Colon (tissue), 2 donors: ENCODE data around the gene DOK4.

Experiments
- FAIRE-seq: peaks from 2 replicates; lab custom pipeline; 2012; peaks lifted over from hg19 to GRCh38; lab: Jason Lieb, UNC
- donor health status: control.
- donor health status: control.

The DOK4 gene

GRCh38 chr16:57477531-57478202 lies 8.6 kb downstream of the DOK4 start:
- no peak for FAIRE-seq

DNA sequence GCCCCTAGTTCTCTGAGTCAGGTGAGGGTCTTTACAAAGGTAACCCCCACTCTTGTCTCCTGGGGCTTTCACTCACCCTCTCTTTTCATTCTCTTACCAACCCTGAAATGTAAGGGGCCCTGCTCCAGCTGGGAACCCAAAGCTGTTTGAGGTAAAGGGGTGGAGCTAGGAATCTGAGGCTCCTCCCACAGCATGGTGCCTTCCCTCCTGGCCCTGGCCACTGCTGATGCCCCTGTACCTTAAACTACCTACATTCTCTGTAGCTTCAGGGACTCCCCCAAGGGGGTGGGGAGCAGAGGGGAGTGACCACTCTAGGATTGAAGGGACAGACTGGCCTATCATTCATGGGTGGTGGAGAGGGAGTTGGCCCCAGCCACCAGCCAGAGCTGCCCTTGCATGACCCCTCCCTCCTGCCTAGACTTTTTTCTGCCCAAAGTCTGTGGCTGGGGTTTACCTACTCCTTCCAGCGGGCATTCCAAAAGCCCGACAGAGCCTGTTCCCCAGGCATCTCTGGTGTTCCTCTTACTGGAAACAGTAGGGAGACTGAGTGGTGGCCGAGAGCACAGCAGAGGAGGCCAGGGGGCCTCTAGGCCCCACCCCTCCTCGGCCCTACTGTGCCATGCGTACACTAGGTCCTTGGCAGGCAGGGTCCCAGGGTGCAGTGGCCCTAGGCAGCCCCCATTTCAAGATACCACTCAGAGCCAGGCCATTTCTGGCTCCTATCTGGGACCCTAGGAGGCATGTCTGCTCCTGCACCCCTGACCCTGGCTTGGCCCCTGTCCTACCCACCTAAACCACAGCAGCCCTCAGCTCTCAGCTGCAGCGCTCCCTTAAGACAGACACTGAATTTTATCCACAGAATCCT lies 9.5 kb downstream of the DOK4 start:
- FAIRE-seq: no peak

DNA sequence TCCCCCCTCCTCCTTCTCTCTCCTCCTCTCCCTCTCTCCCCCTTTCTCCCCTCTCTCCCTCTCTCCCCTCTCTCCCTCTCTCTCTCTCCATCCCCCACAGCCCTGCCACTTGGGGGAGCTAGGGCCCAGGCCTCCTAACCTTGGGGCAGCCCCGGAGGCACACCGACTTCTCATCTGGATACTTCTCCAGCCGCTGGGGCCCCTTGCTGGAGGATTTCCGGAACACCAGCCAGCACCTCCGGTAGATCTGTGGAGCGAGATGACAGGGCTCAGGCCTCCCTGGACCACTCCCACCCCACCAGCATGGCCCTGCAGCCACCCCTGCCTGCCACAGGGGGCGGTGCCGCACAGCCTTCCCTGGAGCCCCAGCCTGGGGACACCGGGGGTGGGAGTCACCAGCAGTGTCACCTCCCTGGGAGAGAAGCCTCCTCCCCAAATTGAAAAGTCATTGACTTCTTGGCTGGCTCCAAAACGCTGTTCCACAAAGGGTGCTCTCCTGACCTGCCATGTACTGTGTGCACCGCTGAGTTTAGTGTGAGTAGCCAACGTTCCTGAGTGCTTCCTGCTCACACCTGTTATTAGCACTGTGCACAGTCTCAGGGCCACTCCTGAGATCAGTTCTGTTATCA lies 10.5 kb downstream of the DOK4 start:
- FAIRE-seq: no peak

GRCh38 chr16:57474671-57475661 lies 11.3 kb downstream of the DOK4 start:
- no peak for FAIRE-seq

- no peak for FAIRE-seq
These were observed 12.4 kb downstream of the DOK4 start for GRCh38 chr16:57473906-57474305.

DNA sequence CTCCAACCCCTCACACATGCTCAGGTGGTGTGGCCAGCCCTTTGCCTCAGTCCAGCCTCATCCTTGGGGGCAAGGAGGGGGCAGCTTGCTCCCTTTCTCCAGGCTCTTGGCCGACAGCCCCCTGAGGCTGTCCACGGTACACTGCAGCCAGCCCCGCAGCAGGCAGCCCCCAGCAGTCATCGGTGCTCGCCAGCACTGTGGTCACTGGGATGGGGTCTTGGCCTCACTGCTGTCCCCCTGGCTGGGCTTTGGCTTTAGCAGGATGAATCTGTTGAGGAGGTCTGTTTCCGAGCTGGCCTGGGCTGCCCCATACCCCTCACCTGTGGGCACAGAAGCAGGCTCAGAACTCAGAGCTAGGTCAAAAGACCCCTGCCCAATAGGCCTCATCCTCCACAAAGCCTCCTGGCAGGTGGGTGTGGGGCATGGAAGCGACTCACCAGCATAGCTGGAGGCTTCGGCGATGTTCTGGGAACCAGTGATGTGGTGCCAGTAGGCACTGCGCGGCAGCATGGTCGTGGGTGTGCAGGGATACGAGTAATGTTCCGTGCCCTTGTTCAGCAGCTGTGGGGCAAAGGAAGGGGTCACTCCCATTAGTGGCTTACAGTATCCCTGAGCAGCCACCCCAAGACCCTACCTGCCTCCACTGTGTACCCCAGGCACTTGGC lies 13.0 kb downstream of the DOK4 start:
- no peak for FAIRE-seq

GRCh38 chr16:57472665-57473060 lies 13.6 kb downstream of the DOK4 start:
- no peak for FAIRE-seq

DNA sequence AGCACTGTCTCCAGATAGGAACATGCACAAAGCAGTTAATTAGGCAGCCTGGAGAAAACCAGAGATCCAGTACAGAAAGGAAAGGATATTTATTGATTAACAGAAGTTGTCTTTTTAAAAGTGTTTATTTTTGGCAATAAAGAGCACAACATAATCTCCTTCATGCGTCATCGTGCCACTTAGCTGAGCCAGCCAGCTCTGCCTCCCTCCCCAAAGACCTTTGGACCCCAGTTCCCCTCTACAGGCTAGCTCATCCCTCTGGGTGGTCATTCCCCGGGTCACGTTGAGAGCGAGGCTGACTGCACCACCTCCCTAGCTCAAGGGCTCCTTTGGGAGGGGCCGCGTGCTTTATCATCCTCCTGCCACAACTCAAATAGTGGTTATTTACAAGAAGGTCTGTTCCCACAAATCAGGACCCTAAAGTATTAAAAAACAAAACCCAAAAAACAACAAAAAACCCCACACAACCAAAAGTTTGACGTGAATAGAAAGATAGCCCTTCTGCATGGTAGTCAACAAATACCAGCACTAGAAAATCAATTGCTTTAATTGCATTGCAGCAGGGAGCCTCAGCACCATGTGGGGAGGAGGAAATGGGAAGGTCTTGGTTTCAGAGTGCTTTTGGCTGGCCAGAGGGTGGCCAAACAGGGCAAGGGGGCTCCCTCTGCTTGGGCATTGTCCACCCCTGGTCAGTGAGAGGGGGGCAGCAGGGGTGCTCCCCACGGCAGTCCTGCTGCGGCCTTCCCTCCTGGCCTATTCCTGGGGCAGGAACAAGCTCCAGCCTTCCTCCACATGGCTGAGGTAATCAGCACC lies 14.2 kb downstream of the DOK4 start:
- FAIRE-seq: no peak

DNA sequence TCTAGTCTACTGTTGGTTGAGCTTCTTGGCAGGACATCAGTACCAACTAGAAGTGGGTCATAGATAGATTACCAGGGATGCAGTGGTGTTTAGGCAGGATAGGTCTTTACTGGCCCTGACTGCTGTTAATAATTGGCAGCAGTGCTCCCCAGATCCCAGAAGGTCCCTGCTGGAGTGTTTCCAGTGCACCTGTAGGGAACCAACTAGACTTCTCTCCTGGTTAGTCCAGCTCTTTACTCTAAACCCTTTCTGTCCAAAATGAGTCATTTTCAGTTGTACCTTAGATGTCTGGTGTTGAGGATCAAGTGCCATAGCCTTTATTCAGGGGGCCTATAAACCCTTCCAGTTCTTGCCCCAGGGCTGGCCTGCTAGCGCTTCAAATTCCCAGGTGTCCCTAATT lies 15.1 kb downstream of the DOK4 start:
- FAIRE-seq: no peak

GRCh38 chr16:57470711-57471110 lies 15.6 kb downstream of the DOK4 start:
- no peak for FAIRE-seq

DNA sequence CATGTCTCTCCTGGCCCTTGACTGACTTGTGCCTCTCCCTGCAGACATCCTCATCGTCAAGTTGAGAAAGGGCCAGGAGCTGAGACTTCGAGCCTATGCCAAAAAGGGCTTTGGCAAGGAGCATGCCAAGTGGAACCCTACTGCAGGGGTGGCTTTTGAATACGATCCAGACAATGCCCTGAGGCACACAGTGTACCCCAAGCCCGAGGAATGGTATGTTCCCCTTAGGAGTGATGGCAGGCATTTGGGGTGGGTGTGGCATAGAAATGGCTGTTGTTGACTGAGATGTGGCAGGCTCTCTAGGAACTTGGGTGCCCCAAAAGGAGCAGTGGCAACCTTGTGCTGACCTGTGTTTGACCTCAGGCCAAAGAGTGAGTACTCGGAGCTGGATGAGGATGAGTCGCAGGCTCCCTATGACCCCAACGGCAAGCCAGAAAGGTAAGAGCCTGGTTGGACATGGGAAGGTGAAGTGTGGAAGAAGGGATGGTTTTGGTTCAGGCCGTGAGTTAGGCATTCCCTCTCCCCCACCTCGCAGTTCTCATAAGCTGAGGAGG lies 16.3 kb downstream of the DOK4 start:
- no peak for FAIRE-seq

- FAIRE-seq: no peak
These were observed 17.2 kb downstream of the DOK4 start for GRCh38 chr16:57469046-57469445.

GRCh38 chr16:57468346-57468745 lies 17.9 kb downstream of the DOK4 start:
- FAIRE-seq: no peak

GRCh38 chr16:57464523-57464922 lies 21.8 kb downstream of the DOK4 start:
- FAIRE-seq: no peak

DNA sequence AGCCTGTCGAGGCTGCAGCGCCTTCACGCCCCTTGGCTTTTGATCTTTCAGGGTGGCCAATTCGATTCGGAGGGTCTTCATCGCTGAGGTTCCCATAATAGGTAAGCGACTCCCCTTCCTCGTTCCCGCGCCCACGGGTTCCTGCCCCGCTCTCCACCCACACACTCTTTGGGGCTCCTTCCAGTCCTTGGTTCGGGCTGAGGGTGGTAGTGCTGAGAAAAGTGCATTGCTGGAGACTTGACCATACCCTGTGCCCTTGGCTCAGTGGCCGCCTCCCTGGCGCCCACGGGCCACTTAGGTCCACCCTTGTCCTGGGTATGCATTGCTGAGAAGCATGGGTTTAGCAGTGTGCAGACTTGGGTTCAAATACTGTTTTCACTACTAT lies 23.3 kb downstream of the DOK4 start:
- no peak for FAIRE-seq

DNA sequence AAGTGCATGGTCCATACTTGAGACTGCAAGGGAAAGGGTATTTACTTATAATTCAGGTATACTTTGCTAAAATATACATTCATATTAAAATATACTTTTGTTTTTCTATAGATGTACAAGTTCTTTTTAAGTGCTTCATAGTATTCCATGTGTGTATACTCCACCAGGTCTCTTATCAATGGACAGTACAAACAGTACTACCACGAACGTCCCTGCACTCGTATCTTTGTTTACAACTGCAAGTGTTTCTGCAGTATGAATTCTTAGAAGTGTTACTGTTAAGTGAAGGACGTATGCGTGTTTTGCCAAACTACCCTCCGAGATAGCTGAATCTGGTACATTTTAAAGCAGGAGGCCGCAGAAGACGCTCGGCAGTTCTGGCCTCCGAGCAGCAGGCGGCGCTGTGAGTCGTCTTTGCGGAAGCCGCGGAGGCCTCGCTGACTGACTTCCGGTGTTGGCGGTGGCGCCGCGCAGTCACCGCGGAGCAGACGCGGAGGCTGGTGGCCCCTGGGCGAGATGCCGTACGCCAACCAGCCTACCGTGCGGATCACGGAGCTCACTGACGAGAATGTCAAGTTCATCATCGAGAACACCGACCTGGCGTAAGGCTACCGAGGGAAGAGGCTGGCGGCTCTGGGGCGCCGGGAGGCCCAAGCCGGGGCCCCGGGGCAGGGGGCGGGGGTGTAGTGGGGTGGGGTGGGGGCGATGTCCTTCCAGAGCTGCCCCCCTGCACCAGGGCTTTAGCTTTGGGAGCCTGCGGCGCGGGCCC lies 23.9 kb downstream of the DOK4 start, which contains the start of gene POLR2C:
TSS of gene POLR2C (plus strand) at position 471 of the 769 bp plus-strand sequence. CDS start at position 517, 46 bp downstream.
- no peak for FAIRE-seq

DNA sequence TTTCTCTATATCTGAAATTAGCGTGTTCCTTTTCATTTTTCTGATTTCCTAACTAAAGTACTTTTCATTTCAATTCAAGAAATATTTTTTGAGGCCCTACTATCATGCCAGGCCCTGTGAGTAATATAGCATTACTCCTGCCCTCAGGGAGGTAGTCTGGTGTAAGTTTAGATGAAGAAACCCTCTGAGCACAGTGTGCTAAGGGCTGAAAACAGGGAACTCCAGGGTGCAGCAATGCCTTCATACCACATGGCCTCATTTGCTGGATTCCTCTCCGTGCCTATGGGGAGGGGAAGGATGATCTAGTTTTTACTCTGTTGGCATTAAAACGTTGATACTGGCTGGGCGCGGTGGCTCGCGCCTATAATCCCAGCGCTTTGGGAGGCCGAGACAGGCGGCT lies 34.3 kb downstream of the DOK4 start:
- no peak for FAIRE-seq

DNA sequence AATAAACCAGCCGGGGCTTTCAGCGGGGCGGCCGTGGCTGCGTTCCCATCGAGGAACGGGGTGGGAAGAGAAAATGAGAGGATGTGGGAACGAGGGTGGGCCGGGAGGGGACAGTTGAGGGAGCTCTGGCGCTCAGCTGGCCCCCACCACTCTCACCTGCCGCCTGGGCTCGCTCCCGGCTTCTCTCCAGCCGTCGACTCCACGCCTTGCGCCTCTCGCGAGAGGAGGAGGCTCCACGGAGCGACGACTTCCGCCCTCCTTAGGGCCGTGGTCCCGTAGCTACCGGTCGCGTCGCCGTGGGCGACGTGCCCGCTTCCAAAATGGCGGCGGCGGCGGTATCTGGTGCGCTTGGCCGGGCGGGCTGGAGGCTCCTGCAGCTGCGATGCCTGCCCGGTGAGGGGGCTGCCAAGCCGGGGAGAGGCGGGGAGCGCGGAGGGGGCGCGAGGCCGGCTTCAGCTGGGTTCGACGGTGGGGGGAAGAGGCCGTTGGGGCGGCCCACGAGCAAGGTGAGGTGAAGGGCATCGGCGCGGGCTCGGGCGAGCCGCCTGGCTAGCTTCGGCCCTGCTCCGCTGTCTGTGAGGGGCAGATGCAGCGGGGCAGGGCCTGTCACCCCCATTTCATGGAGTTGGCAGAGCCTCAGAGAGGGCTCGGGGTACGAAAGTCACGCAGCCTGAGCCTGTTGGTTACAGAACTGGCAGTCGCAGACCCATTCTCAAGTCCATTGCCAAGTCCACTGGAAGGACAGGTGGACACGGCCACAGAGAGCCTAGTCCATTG lies 38.9 kb downstream of the DOK4 start, which contains the start of the genes CIAPIN1 and COQ9:
TSS of gene CIAPIN1 (minus strand) at position 200 of the 777 bp plus-strand sequence. CDS start 6,457 bp downstream, outside the sequence.
TSS of gene COQ9 (plus strand) at position 294 of the 777 bp plus-strand sequence. CDS start at position 321, 27 bp downstream.
- FAIRE-seq: no peak
